ENCODE measurements around the gene RIPK3.
"Not testable (repeated sequence)": the region's sequence is repeated elsewhere in the genome, so short reads cannot be mapped to it uniquely, and the experiment has no call there.

The RIPK3 gene

DNA sequence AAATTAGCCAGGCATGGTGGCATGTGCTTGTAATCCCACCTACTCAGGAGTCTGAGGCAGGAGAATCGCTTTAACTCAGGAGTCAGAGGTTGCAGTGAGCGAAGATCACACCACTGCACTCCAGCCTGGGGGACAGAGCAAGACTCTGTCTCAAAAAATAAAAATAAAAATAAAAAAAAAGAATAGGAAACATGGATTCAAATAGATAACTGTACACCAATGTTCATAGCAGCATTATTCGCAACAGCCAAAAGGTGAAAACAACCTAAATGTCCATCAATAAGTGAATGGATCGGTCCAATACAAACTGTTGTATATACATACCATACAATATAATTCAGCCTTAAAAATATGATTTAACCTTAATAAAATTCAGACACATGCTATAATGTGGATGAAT lies 3.1 kb upstream of the RIPK3 start:
- DNase-seq, result no peak

DNA sequence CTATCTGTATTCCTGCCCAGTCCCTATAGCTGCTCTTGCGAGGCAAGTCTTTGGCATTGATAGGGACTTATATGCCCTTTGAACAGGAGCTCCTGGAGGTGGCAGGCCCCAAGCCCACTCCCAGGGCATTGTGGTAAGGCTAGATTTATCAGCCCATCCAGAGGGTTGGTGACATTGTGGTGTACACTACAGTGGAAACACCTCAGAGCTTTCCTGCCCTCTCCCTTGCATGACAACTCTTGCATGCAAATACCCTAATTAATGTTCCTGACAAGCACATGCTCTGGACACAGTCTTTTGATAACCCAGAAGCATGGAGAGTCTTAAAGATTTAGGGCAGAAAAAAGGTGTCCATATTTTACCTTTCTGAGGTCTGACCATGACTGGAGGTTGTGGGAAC lies 815 bp upstream of the RIPK3 start:
- no peak for DNase-seq

DNA sequence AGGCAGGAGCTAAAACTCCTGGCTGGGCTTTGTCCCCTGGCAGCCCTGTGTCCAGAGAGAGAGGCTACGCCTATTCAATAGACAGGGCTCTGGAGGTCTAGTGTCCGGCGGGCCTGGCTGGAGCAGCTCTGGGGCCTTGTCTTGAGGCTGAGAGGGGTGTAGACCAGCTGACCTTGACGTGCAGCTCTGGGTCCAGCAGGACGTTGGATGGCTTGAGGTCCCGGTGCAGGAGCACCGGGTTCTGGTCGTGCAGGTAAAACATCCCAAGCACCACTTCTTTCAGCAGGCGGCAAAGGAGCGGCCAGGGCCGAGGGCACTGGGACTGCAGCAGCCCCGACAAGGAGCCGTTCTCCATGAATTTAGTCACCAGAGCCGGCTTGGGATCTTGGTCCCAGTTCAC lies 948 bp downstream of the RIPK3 start:
- no peak for DNase-seq

DNA sequence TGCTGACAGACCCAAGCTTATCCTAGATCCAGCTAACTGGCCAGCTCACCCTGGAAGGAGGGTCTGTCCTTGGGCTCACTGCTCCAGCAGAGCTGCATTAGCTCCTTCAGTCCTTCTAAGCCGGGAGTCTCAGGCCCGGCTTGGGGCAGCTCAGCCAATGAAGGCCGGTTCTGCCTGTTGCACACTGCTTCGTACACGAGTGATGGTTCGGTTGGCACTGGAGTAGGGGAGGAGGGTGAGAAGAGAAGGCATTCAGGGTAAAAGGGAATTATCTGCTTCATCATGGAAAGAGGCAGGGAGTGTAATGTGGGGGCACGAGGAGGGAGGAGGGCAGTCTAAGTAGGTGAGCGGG lies 2.0 kb downstream of the RIPK3 start:
- no peak for DNase-seq

DNA sequence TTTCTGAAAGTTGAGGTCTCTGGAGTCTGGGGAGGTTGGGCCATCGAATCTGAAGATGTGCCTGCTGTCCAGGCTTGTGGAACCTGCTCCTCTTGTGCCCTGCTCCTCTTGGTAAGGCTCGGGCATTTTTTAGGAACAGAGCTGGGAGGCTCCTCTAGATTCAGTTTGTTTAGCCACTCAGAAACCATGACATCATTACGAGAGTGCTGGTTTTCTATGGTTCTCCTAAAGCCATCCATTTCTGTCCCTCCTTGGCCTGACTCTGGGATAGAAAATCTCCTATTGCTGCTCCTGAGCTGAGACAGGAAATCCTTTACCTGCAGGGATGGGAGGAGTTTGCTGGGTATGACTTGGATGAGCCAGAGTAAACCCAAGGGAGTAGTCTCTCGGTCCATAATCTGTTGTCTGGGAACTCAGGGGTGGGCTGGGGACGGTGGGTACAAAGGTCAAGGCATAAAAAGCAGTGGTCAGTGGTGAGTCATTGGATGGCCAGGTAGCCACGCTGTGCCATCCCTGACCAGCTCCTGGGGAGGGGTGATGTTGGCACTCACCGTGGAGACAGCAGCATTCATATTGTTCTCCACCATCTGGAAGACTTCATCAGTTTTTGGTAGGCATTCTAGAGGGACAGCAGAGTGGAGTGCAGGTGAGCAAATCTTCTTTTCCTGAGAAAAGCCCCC lies 2.5 kb downstream of the RIPK3 start:
- no peak for DNase-seq

DNA sequence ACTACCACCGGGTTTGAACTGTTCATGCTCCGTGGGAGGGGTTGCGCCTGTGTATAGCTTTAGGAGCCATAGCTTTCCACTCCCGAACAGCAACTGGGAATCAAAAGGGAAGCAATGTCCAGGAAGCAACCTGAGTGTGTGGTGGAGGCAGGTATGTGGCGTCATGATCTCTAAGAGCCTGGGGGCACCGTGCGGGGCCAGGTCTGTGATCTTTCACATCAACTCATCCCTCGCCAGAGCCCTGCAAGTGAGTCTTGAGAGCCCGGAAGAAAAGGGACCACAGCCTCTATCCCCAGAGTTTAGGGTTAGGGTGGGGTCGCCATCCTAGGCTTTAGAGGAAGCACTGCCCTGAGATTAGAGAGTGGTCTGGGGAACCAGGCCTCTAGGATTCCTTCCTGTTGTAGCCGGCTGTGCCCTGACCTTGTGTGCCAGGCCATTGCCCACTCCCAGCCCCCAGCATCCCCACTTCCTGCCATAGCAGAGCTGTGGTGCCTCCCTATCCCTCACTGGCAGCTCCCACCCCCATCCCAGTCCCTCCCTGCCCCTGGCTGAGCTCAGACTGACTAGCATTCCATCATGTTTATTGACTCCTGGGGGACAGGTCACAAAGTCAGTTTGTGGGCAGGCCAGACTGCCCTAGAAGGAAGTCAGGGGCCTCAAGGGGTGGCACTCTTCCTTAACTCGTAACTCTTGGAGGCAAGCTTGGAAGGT lies 4.2 kb downstream of the RIPK3 start:
- no peak for DNase-seq

DNA sequence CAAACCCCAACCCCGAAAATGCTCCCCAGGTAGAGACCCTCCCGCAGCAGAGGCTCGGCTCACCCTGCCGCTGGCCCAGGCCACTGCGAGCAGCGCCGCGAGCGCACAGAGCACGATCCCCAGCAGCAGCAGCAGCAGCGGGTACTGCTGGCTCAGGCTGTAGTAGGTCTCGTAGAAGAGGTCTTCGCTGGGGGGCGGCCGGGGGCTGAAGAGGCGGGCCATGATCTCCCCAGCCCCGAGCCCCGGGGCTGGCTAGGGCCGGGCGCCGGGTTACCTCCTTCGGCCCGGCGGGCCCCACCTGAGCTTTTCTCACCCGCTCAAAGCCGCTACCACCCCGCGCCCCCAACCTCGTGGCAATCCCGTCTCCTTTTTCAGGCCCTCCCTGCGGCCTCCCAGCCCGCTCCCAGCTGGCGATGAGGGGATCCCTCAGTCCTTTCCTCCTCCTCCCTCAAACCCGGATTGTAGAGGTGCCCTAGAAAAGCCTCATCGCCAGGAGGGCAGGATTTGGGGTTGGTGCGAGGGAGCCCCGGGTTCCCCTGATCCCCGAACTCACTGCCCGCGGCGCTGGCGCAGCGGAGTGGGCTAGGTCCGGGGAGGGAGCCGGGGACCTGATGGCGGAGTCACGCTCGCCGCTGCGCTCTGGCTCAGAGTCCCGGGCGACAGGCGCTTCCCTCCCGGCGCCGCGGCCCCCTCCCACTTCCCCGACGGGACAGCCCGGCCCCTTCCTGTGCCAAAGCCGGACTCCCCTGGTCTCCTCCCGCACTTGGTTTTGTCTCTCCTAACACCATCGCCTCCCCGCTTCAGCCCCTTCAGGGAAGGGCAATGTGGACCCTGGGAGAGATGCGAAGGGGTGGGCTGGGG lies 5.1 kb downstream of the RIPK3 start, which contains the start of gene ADCY4:
TSS of gene ADCY4 (minus strand) at position 641 of the 861 bp plus-strand sequence. CDS start at position 222, 419 bp downstream.
- no peak for DNase-seq

DNA sequence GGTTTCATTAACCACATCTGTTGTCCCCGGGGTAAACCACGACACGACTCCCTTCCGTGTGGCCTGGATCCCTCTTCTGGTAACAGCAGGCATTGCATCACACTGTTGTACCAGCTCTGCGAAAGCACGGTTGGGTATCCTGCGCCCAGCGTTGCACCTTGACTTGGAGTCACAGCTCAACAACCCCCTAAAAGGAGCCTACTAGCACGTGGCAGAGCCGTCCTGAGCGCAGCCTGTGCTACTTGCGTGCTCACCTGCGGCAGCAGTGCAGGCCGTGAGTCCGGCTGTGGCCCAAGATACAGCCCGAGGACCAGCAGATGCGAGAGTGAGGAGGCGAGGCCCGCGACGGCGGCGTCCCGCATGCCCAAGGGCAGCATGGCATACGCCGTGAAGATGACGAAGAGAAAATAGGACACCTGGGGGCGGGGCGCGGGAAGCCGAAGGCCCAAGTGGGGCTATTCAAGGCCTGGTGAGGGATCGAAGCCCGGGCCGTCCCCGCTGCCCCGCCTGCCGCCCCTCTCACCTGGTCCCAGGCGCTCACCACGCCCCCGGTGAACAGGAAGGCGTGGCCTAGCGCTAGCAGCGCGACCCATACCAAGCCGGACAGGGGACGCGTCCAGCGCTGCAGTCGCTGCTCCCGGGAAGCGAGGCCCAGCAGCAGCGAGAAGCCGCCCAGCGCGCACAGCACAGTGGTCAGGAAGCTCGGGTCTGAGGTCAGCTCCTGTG lies 7.4 kb downstream of the RIPK3 start:
- no peak for DNase-seq

DNA sequence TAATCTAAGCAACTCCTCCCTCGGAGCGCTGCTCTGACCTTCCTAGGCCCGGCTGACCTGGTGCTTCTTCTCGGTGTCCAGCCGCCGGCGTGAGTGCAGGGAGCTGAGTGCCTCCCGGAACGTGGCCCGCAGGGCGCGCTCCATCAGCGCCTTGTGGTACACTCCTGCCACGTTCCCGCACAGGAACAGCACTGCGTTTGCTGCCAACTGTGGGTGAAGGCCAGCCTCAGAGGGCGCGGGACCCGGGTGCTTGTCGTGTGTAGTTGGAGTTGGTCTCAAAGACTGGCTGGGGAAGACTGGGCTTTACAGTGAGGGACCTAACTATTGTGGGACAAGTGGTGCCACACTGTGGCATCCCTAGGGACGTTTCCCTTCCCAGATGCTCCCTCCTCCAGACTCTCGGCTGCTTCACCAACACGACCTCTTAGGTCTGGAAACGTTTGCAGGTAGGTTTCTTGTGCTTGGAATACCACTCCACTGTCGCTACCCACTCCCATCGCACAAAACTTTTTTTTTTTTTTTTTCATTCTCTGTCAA lies 8.0 kb downstream of the RIPK3 start:
- no peak for DNase-seq

DNA sequence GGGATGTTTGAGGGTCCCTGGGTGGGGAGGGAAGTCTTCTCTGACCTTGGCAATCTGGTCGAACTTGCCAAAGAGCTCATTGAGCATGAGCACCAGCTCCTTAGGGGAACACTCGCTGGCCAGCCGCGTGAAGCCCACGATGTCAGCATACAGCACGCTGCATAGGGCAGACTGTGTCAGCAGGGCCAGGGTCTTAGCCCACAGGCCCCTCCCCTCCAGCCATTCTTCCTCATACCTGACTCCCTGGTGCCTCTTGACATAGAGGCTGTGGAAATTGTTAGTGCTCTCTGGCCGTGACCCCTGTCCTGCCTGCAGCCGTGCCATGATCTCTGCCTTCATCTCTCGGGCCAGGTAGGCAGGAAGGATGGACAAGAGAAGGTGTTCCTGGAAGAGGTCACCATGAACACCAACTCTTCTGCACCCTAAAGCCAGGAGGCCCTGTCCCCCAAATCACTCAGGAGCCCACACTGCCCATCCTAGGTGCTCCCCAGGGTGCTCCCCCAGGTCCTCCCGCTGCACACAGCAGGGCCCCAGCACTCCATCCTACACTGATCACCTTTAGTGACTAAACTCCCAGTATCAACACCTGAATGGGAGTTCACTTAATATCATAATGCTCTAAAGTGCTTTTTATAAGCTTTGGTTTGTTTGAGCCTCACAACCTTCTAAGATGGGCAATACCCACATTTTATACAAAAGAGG lies 8.7 kb downstream of the RIPK3 start:
- DNase-seq, result no peak

DNA sequence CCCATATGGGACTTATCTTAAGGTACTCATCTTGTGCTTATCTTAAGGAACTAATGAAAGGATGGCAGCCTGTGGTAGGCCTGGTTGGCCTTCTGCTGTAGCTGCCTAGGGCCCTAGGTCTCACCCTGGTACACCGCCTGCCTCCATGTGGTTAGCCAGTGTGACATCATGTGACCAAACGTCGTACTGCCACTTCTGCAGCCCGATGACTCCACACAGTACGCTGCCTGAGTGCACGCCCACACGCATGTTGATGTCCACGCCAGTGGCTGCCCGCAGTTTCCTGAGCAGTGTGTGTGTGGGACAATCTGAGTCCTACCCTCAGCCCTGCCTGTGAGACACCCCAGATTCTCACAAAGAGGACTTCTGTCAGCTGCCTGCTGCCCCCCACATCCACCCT lies 10.1 kb downstream of the RIPK3 start:
- no peak for DNase-seq

DNA sequence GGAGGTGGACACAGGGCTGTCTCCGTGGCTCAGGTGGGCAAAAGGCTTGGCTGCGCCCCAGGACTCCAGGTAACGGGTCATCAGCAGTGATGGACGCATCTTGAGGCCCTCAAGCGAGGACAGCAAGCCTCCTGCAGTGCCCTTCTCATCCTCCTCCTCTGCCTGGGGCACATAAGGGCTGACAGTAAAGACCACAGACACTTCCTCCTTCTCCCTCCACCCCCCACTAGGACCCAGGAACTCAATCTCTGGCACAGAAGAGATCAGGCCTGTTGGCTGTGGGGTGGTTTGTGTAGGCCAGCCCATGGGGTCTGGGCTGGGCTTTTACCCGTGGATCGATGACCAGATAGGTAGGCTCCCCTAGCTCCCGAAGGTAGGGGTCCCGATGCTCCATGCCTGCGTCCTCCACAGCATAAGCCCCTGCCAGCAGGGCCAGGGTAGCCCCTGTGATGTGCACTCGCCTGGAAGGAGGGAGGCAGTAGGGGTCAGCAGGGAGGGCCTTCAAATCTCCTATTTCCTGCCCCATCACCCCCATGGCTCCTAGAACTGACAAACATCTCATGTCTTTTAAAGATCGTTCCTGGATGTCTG lies 10.6 kb downstream of the RIPK3 start:
- DNase-seq, result no peak

DNA sequence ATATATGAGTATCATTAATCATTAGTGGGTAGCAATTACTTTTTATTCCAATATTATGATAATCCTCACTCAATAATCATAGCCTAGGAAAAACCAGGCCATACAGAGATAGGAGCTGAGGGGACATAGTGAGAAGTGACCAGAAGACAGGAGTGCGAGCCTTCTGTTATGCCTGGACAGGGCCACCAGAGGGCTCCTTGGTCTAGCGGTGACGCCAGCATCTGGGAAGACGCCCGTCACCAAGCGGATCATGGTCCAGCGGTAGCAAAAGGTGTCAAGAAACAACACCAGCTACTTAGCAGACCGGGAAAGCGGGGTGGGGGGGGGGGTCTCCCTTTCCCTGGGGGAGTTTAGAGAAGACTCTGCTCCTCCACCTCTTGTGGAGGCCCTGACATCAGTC lies 11.9 kb downstream of the RIPK3 start:
- DNase-seq, result not testable (repeated sequence)

DNA sequence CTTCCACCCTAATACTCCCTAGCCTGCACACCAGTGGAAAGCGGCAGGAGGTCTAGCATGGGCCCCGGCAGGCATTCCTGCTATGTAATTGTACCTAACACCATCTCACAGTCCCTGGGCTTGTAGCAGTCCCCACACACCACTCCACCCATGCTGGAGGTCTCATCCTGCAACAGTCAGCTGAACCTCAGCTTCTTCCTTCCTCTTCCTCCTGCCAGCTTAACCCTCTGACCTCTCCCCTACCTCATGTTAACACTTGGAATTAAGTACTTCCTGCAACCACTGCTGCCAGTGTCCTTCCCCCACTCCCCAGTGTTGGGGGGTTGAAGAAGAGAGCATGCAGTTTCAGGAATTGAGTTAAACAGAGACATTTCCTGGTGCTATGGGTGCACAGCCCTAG lies 12.5 kb downstream of the RIPK3 start:
- no peak for DNase-seq

DNA sequence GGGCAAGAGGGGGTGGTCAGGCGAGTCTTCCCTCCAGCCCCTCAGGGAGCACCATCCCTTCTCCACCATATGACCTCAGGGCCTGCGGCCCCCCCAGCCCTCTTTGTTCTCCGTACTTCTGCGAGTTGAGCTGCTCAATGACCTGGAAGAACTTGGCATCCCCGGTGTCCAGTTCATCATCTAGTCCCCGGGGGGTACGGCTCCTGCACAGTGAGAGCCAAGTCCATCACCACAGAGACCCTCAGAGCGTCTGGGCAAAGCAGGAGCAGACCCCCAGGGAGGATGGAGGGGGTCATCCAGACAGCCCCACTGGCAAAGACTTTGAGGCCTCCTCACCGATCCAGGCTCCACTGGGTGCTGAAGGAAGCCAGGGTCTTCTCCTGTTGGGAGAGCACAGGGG lies 13.8 kb downstream of the RIPK3 start:
- no peak for DNase-seq

DNA sequence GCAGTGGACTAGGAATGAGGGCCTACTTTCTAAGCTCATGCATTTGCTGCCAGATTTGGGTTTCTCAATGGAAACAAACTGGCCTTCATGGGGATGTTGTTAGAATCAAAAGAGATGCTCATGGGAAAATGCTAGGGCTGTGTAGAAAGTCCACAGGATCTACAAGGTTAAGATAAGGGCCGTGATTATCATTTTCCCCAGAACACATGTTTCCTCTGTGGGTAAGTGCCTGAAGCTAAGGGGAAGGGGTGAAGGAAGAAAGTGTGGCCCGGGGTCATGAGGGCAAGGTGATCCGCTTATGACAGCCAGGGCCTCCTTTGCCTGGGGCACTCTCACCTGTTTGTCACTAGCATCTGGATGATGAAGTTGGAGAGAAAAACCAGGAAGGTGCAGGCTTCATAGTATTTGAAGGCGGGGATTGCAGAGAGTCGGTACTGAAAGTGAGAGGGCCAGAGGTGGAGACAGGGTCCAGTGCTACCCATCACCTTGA lies 14.7 kb downstream of the RIPK3 start:
- DNase-seq, result no peak

DNA sequence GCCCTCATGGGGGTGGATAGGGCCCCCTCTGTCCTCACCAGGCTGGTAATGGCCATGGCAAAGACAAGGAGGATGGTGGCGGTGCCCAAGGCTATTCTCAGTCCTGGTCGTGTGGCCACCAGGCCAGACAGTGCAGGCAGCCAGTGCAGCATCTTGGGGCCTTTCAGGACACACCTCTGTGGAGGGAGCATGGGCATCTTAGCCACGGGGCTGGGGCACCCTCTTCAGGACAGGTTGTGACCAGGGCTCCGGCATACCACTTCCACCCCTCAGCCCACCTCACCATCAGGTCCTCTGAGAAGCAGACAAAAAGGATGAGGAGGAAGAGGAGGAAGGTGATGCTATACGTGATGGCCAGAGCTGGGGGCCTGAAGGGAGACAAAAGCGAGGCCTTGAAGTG lies 15.8 kb downstream of the RIPK3 start:
- DNase-seq, result no peak

DNA sequence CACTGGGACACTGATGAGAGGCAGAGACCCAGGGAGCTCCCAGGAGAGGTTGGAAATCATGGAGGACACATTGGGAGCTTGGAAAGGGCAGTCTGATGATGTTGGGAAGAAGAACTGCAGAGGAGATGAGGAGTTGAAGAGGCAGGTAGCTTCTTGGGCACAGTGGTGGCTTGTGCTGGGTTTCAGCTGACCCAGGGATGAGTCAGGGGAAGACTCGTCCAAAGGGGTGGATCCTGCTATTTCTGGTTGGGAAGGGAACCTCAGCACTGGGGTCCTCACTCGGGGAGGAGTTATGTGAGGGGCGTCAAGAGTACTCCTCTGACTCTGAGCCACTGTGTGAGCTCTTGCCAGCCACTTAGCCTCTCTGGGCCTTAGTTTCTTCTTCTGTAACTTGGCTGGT lies 16.4 kb downstream of the RIPK3 start:
- no peak for DNase-seq

DNA sequence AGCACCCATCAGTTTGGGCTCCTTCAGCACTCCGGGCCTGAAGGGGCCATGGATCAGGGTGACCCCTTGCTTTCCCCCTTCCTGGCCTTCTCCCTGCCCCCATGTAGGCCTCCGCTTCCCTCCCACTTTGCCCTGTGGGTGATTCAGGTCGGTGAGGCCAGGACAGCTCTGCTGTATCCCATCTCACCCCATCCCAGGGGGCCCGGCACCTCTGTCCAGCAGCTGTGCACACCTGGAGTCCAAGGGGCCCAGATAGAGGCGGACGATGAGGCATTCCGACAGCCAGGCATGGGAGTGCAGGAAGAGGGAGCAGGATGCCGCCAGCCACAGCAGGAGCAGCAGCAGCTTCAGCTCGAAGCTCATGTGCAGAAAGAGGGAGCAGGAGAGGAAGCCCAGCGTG lies 17.1 kb downstream of the RIPK3 start:
- no peak for DNase-seq

DNA sequence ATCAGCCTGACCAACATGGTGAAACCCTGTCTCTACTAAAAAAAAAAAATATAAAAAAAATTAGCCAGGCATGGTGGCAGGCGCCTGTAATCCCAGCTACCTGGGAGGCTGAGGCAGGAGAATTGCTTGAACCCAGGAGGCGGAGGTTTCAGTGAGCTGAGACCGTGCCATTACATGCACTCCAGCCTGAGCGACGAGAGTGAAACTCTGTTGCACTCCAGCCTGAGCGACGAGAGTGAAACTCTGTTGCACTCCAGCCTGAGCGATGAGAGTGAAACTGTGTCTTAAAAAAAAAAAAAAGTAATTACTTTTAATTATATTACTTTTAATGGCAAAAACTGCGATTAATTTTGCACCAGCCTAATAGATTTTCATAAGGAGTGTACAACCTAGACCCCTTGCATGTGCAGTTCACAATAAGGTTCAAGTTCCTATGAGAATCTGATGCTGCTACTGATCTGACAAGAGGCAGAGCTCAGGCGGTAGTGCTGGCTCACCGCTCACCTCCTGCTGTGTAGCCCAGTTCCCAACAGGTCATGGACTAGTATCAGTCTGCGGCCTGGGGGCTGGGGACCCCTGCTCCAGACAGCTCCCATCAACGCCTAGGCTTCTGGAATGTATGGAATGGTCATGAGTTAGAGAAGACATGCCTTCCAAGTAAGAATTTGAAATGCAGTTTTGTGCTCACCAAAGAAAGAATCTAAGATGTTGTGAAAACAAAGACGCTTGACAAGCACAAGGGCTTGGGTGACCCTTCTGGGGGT lies 18.4 kb downstream of the RIPK3 start:
- DNase-seq, result no peak
